Activated naive CD4-positive, alpha-beta T cell treated with anti-CD3 and anti-CD28 coated beads, Interleukin-2, amount 50 U/mL, for 24 hours (primary cell): ENCODE results near the gene PHF8.
A peak's percentile ranks its signal among the peaks of the same experiment; 100 is the strongest.

Experiments
- H3K27ac Mint-ChIP-seq: one replicate; pipeline ENCODE4 v1.8.0; 2021; ENCODE audit warnings: mild to moderate bottlenecking, mixed read lengths
- H3K27me3 Mint-ChIP-seq: one replicate; pipeline ENCODE4 v1.8.0; 2021; ENCODE audit warnings: mixed read lengths
- H3K36me3 Mint-ChIP-seq: one replicate; pipeline ENCODE4 v1.8.0; 2021; ENCODE audit warnings: mixed read lengths
- H3K4me1 Mint-ChIP-seq: one replicate; pipeline ENCODE4 v1.8.0; 2021; ENCODE audit warnings: mixed read lengths
- H3K4me3 Mint-ChIP-seq: one replicate; pipeline ENCODE4 v1.8.0; 2021; ENCODE audit warnings: mild to moderate bottlenecking, mixed read lengths
- H3K9me3 Mint-ChIP-seq: one replicate; pipeline ENCODE4 v1.8.0; 2021; ENCODE audit warnings: mixed read lengths

Gene PHF8

DNA sequence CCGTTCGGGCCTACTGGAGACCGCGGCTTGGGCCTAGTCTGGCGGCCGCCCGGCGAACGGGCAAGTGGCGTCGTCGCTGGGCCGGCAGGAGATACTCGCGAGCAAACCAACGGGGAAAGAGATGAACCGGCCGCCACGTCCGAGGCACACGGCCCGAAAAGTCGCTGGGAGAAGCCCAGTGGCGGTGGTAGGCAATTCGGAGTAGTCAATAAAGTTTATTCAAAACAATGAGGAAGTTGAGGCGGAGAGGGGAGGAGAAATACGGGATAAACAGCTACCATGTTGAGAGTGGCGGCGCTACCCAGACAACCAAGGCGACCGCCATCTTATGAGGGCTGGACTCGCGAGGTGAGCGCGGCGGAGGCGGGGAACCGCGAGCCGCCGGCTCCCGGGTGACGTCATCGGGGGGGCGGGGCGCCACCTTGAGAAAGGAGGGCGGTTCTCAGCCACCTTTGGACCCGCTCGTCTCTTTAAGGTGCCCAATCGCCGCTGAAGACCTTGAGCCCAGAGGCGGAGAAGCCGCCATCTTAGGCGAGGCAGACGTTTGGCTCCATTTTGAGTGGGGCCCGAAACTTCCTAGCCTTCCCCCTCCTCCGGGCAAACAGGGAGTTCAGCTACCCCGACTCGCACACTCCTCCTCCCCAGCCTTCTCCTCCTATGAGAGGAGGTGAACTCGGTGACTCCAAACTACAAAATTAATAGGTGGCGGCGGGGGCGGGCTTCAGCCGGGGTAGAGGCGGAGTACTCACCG, at the start of gene PHF8:
Gene PHF8 (minus strand): TSS at position 348 of the 751 bp plus-strand sequence. CDS start 1,745 bp downstream, outside the sequence.
- Mint-ChIP-seq H3K27me3 (no peaks in the 10 kb centered on the region), H3K27ac (peak within 1 kb of the TSS; percentile 99), H3K9me3 (no peaks in the 10 kb centered on the region), H3K4me1 (peaks cover 19% of the 10 kb centered on the region), H3K36me3 (peaks cover 4% of the 10 kb centered on the region), H3K4me3 (peak within 1 kb of the TSS; percentile 97)

DNA sequence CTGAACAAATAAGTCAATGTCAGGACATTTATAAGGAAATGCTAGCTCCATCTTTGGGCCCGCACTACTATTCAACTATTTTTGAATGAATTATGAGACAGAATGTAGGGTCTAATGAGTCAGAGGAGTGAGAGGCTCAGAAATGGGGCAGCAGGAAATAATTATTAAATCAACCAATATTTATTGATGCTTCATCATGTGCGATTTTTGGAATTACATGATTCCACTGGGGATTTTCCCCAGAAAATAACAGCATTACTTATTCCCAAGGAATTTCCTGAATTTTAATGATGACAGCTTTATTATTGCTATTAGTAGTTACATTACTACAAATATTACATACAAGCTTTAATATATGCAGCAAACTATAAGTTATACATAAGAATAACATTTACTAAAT, 49.3 kb upstream of the PHF8 start:
- no peak overlapping the region for H3K27ac Mint-ChIP-seq
- H3K4me1 Mint-ChIP-seq: no peaks in the 10 kb centered on the region
- H3K9me3 Mint-ChIP-seq: no peaks in the 10 kb centered on the region
- no peaks in the 10 kb centered on the region for H3K36me3 Mint-ChIP-seq
- no peak overlapping the region for H3K4me3 Mint-ChIP-seq
- H3K27me3 Mint-ChIP-seq: no peaks in the 10 kb centered on the region

- H3K27me3 Mint-ChIP-seq: no peaks in the 10 kb centered on the region
- H3K4me3 Mint-ChIP-seq: no peak overlapping the region
- no peaks in the 10 kb centered on the region for H3K9me3 Mint-ChIP-seq
- no peaks in the 10 kb centered on the region for H3K36me3 Mint-ChIP-seq
- H3K4me1 Mint-ChIP-seq: no peaks in the 10 kb centered on the region
- no peak overlapping the region for H3K27ac Mint-ChIP-seq
These were observed 48.9 kb upstream of the PHF8 start for GRCh38 chrX:54093159-54093558.

DNA sequence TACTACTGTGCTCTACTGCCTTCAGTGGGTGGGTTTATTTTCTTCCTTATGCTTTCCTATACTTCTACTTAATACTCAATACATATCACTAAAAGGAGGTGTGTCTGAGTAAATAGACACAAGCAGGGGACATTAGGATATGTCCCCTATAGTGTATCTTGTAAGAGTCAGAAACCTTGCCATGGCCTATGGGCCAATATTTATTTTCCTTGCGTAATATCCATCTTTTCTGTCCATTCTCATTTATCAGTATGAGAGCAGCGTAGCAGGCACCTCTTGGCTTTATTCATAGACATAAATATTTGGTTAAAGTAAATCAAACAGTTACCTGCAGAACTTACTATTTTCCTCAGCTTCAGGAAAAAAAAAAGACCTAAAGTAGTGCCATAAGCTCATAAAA, 46.6 kb upstream of the PHF8 start:
- Mint-ChIP-seq H3K4me3 (no peak overlapping the region), H3K27me3 (no peaks in the 10 kb centered on the region), H3K36me3 (no peaks in the 10 kb centered on the region), H3K27ac (no peak overlapping the region), H3K9me3 (no peaks in the 10 kb centered on the region), H3K4me1 (no peaks in the 10 kb centered on the region)

DNA sequence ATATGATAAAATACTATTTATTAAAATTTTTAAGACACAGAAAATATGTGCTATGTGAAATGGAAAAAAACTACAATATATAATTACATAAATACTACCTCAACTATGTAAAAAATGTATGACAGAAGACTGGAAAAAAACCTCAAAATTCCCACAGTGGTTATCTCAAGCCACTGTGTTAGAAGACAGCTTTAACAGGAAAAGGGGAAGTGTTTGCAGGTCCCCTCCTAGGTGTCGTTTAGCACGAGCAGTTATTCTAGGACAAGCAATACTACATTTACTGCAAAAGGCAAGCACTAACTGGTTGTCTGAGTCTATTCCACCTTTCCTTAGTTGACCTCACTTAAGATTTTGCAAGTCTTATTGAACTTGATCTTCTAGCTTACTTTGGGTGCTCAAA, 44.9 kb upstream of the PHF8 start:
- H3K36me3 Mint-ChIP-seq: no peaks in the 10 kb centered on the region
- no peaks in the 10 kb centered on the region for H3K27me3 Mint-ChIP-seq
- H3K27ac Mint-ChIP-seq: no peak overlapping the region
- no peaks in the 10 kb centered on the region for H3K9me3 Mint-ChIP-seq
- no peaks in the 10 kb centered on the region for H3K4me1 Mint-ChIP-seq
- no peak overlapping the region for H3K4me3 Mint-ChIP-seq

DNA sequence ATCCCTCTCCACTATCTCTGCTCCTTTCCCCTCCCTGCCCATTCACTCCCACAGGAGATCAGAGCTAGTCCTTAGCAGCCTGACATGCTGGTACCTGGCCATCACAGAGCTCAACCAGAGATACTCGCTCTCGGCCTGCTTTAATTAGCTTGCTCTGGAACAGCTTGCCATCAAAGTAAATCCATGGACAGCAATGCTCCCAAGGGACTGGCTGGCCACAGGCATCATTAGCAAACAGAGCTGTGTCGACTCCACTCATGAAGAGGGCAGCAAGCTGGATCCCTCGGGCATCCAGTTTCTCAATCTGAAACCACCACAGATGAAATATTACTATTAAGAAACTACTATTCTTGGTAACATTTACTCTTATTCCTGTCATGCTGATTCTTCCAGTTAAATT, 43.4 kb upstream of the PHF8 start:
- H3K4me1 Mint-ChIP-seq: no peaks in the 10 kb centered on the region
- H3K9me3 Mint-ChIP-seq: no peaks in the 10 kb centered on the region
- H3K27me3 Mint-ChIP-seq: no peaks in the 10 kb centered on the region
- H3K36me3 Mint-ChIP-seq: no peaks in the 10 kb centered on the region
- no peak overlapping the region for H3K27ac Mint-ChIP-seq
- H3K4me3 Mint-ChIP-seq: no peak overlapping the region

- Mint-ChIP-seq H3K4me1 (no peaks in the 10 kb centered on the region), H3K27me3 (no peaks in the 10 kb centered on the region), H3K9me3 (no peaks in the 10 kb centered on the region), H3K4me3 (no peak overlapping the region), H3K36me3 (no peaks in the 10 kb centered on the region), H3K27ac (no peak overlapping the region)
These were observed 41.4 kb upstream of the PHF8 start for GRCh38 chrX:54085666-54086065.

DNA sequence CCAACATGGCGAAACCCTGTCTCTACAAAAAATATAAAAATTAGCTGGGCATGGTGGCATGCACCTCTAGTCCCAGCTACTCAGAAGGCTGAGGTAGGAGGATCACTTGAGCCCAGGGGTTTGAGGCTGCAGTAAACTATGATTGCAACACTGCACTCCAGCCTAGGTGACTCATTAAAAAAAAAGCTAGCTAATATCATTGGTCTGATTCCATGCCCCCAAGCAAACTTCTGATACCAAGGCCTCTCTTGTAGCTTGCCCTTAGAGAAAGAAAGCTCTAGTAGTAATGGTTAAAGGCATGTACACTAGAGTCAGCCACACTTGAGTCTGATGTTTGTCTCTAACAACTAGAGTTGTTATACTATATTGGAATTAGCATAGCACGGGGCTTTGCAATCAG, 32.6 kb upstream of the PHF8 start:
- Mint-ChIP-seq H3K36me3 (peaks cover 3% of the 10 kb centered on the region), H3K27ac (no peak overlapping the region), H3K9me3 (no peaks in the 10 kb centered on the region), H3K4me1 (no peaks in the 10 kb centered on the region), H3K27me3 (no peaks in the 10 kb centered on the region), H3K4me3 (no peak overlapping the region)

- Mint-ChIP-seq H3K9me3 (no peaks in the 10 kb centered on the region), H3K27me3 (no peaks in the 10 kb centered on the region), H3K27ac (no peak overlapping the region), H3K4me3 (no peak overlapping the region), H3K4me1 (no peaks in the 10 kb centered on the region), H3K36me3 (peaks cover 1% of the 10 kb centered on the region)
These were observed 30.6 kb upstream of the PHF8 start for GRCh38 chrX:54074826-54075225.

- Mint-ChIP-seq H3K27ac (no peak overlapping the region), H3K4me3 (no peak overlapping the region), H3K4me1 (no peaks in the 10 kb centered on the region), H3K27me3 (no peaks in the 10 kb centered on the region), H3K9me3 (no peaks in the 10 kb centered on the region), H3K36me3 (no peaks in the 10 kb centered on the region)
These were observed 23.5 kb upstream of the PHF8 start for GRCh38 chrX:54067766-54068165.

- Mint-ChIP-seq H3K27me3 (no peaks in the 10 kb centered on the region), H3K36me3 (no peaks in the 10 kb centered on the region), H3K4me3 (no peak overlapping the region), H3K27ac (no peak overlapping the region), H3K4me1 (no peaks in the 10 kb centered on the region), H3K9me3 (no peaks in the 10 kb centered on the region)
These were observed 22.6 kb upstream of the PHF8 start for GRCh38 chrX:54066841-54067240.

DNA sequence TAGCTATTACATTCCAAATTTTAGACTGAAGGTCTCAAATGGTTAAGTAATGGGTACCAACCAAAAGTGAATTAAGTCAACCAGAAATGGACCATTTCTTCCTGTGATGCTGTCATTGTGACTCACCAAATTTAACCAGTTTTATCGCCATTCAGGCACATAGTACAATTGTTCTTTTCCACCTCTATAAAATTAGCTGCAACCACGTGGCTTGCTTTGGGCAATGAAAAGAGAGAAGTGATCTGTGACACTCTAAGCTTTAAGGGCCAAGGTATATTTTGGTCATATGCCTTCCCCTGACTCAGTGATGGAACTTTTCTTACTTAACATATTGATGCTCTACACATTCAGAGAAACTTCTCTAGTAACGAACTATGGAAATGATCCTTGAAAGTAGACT, 20.3 kb upstream of the PHF8 start:
- Mint-ChIP-seq H3K27me3 (no peaks in the 10 kb centered on the region), H3K4me3 (no peak overlapping the region), H3K4me1 (no peaks in the 10 kb centered on the region), H3K9me3 (no peaks in the 10 kb centered on the region), H3K27ac (no peak overlapping the region), H3K36me3 (no peaks in the 10 kb centered on the region)

GRCh38 chrX:54063361-54063760, 19.1 kb upstream of the PHF8 start:
- no peak overlapping the region for H3K27ac Mint-ChIP-seq

DNA sequence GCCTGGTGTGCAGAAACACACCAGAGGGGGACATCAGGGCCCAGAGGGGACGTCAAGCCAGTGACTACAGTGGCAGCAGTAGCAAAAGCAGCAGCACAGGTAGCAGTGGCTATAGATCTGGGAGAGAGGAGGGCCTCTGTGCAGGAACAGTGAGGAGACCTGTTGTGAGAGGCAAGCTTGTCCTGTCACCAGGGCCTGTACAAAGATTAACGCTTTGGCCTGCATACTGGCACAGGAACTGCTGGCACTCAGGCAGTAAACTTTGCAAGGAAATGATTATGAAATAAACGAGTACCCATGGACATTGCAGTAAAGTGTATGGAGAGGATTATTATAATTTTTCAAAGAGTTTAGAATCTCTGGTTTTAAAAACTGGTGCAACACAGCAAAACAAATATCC, 5.5 kb upstream of the PHF8 start:
- H3K36me3 Mint-ChIP-seq: no peaks in the 10 kb centered on the region
- H3K9me3 Mint-ChIP-seq: no peaks in the 10 kb centered on the region
- H3K4me3 Mint-ChIP-seq: no peak overlapping the region
- H3K27ac Mint-ChIP-seq: no peak overlapping the region
- H3K4me1 Mint-ChIP-seq: peaks cover 6% of the 10 kb centered on the region
- H3K27me3 Mint-ChIP-seq: no peaks in the 10 kb centered on the region

More at GRCh38 chrX:54063361-54063760, 19.1 kb upstream of the PHF8 start:
- no peak overlapping the region for H3K4me3 Mint-ChIP-seq
- H3K4me1 Mint-ChIP-seq: no peaks in the 10 kb centered on the region
- H3K36me3 Mint-ChIP-seq: no peaks in the 10 kb centered on the region
- no peaks in the 10 kb centered on the region for H3K27me3 Mint-ChIP-seq
- H3K9me3 Mint-ChIP-seq: no peaks in the 10 kb centered on the region

- Mint-ChIP-seq H3K4me3 (no peak overlapping the region), H3K36me3 (no peaks in the 10 kb centered on the region), H3K4me1 (peaks cover 6% of the 10 kb centered on the region), H3K9me3 (no peaks in the 10 kb centered on the region), H3K27ac (no peak overlapping the region), H3K27me3 (no peaks in the 10 kb centered on the region)
These were observed 4.1 kb upstream of the PHF8 start for GRCh38 chrX:54048412-54048811.

- H3K4me1 Mint-ChIP-seq: peaks cover 13% of the 10 kb centered on the region
- peak overlapping the region; percentile 17 for H3K27ac Mint-ChIP-seq
- H3K9me3 Mint-ChIP-seq: no peaks in the 10 kb centered on the region
- H3K4me3 Mint-ChIP-seq: peak overlapping the region; percentile 19
- no peaks in the 10 kb centered on the region for H3K27me3 Mint-ChIP-seq
- peaks cover under 1% of the 10 kb centered on the region for H3K36me3 Mint-ChIP-seq
These were observed 1.4 kb upstream of the PHF8 start for GRCh38 chrX:54045563-54046228.
